HG02759 (cell line): ENCODE measurements around the gene SEC24D.
A peak's percentile ranks its signal among the peaks of the same experiment; 100 is the strongest.

Source experiments
- ATAC-seq: cut with Tn5 transposase; IDR thresholded peaks from one replicate; pipeline ENCODE4 v1.9.1; 2021; ENCODE audit warnings: mild to moderate bottlenecking, moderate library complexity; ENCODE audit not compliant: unreplicated experiment

SEC24D gene

GRCh38 chr4:118774989-118775388 is 60.9 kb downstream of the SEC24D start:
- ATAC-seq: no peak

GRCh38 chr4:118774321-118774720 is 61.6 kb downstream of the SEC24D start:
- no peak for ATAC-seq

- ATAC-seq: no peak
Observed at GRCh38 chr4:118773429-118773792, 62.5 kb downstream of the SEC24D start.

- no peak for ATAC-seq
Observed at GRCh38 chr4:118772767-118773428, 63.0 kb downstream of the SEC24D start.

DNA sequence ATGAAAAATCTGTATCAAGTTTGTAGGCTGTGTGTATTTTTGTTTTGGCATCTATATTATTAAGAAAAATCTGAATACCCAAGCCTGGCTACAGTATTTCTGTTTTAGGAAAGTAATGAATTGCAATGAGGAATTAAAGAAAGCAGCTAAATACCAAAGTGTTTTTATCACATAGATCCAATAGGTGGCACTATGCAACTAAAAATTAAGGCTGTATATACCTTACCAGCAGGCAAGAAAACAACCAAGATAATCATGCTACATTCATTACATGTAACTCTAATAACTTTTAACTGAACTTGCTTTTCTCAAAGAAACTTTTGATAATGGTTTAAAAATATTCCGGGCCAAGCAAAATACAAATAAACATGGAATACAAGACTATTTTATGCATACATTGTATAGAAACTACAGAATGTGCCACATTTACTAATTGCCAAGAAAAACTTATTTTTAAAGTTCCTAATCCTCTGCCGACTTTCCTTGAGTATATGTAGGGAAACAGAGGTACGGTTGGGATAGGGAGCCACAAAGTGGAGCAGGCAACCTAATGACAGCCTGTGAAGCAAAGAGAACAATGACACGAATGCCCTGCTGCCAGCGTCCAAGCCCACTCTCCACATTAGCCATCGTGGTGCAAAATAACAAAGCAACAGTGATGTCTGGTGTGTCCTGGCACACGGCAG is 63.7 kb downstream of the SEC24D start:
- peak; percentile 76 for ATAC-seq

- ATAC-seq: no peak
Observed at GRCh38 chr4:118770741-118771187, 65.2 kb downstream of the SEC24D start.

DNA sequence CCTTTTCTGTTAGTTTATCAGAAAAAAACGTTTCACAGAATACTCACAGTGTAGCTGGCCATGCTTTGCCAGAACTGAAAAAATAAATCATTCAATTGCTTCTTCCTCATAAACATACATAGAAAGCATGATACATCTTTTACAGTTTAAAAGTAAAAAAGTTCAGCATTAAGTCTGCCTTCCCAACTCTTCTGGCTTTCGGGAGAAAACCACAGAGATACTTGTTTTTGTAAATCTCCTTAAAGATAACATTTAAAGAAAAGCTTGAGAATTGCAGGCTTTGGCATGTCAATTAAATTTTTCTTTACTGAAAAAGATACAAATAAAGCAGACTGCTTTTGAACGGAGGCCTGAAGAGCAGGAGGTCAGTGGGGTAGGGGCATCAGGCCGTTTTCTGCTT is 66.8 kb downstream of the SEC24D start:
- ATAC-seq: no peak

GRCh38 chr4:118767109-118767508 is 68.8 kb downstream of the SEC24D start:
- no peak for ATAC-seq

DNA sequence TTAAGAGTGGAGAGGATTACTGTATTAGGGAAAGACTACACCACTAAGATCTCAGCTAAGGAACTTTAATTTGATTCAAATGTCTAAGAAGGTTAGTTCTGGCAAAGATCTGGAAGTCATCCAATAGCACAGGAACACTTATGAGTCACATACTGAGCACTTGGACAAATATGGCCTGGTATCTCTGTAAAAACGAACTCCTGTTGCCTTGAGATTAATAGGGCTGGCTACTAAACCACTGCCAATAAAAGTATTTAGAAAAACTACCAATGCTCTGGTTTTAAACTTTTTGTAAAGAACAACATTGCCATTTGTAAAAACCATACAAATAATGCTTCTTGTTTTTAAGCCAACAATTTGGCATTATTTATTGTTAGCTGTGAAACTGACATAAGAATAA is 70.5 kb downstream of the SEC24D start:
- ATAC-seq: no peak

DNA sequence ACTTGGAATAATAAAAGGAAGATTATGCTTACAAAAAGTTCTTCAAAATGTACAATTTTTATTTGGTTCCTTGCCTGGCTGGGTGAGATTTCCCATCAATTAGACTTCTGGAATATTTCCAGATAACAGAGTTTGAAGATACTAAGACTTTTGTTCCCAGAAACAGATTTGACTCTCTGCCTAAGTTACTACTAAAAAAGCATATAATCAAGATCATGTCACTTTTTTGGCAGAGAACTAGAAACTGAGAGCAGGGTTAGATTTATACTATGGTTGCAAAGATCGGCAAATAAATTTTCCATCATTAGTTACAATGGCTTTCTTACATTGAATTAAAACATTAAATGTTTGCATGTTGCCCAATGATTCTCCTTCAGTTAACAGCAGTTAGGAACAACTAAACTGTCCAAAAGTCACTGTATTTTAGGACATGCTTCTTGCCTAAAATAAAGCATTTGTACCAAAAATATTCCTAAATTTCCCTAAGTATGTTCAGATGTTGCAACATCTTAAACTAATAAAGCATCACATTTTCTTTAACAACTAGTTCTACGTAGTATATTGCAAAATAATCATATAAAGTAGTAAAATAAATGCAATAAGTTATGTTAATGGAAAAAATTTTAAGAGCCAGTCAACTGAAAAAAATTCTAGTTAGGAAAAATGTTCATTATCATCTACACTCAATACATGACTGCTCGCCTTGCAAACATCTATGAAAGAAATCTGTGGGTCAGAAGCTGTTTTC is 73.0 kb downstream of the SEC24D start:
- no peak for ATAC-seq

GRCh38 chr4:118762155-118762554 is 73.8 kb downstream of the SEC24D start:
- no peak for ATAC-seq

DNA sequence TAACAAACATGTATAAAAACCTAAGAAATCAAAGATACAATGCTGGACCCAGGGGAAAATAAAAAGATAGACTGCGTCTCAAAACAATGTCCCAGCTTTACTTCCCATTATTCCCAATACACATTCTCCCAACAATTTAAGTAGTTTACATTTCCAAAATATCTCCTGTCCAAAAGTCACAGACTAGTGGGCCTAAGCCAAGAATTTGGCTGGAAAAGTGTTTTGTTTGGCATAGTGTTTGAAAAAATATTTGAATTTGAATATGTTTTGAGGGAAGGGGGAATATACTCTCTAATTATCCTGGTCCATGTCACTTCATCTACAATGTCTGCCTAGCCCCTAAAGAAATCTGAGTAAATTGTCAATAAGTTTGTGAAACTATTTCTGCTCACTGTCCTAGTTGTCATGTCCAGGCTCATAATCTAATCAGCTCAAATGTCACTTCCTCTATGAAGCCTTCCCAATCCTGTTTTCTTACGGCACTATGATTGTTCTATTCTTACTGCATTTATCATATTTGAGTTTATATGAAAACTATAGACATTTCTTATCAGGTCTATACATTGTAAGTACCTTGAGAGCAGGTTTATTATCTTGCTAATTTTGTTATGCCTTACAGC is 74.4 kb downstream of the SEC24D start:
- no peak for ATAC-seq

DNA sequence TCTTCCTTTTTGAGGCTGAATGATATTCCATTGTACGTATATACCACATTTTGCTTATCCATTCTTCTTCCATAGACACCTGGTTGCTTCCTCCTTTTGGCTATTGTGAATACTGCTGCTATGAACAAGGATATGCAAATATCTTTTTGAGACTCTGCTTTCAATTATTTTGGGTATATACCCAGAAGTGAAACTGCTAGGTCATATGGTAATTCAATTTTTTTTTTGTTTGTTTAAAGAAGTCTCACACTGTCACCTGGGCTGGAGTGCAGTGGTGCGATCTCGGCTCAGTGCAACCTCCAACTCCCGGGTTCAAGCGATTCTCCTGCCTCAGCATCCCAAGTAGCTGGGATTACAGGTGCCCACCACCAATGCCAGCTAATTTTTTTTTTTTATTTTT is 75.4 kb downstream of the SEC24D start:
- ATAC-seq: peak; percentile 96

DNA sequence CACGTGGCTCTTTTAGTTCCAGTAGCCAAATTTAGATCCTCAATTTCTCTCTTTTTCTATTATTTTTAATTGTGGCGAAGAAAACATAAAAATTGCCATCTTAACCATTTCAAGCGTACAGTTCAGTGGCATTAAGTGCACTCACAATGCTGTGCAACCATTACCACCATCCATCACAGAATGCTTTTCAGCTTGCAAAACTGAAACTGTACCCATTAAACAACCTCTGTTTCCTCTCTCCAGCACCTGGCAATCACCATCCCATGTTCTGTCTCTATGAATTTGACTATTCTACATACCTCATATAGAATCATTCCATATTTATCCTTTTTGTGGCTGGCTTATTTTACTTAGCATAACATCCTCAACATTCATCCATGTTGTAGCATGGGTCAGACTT is 75.8 kb downstream of the SEC24D start:
- peak; percentile 63 for ATAC-seq

GRCh38 chr4:118759481-118759880 is 76.4 kb downstream of the SEC24D start:
- no peak for ATAC-seq

GRCh38 chr4:118758293-118758692 is 77.6 kb downstream of the SEC24D start:
- no peak for ATAC-seq

- ATAC-seq: no peak
Observed at GRCh38 chr4:118757761-118758251, 78.1 kb downstream of the SEC24D start.

GRCh38 chr4:118756958-118757357 is 79.0 kb downstream of the SEC24D start:
- ATAC-seq: no peak

- no peak for ATAC-seq
Observed at GRCh38 chr4:118756429-118756828, 79.5 kb downstream of the SEC24D start.

- no peak for ATAC-seq
Observed at GRCh38 chr4:118755438-118756226, 80.3 kb downstream of the SEC24D start.

DNA sequence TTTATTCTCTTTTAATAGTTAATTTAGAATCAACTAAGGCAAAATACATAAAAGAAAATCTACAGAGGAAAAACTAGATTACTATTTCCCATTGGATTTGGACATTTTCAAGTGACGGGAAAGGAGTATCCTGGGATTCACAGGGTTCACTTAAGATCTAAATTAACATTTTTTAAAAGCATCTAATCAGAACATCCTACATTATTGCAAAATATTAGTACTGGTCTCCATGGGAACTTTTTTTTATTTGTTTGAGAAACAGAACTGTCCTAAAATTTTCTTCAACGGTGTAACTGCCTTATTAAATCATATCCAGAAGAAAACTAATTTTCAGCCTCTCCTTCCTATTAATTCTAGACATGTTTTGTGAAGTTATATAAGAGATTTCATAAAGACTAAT is 81.0 kb downstream of the SEC24D start:
- no peak for ATAC-seq
